Adrenal gland (tissue), 12 donors: ENCODE data around the gene NRAS. TPM values are rescaled to one million over a fixed set of nuclear protein-coding genes. Genes with fewer than 3 reads are reported as not detected.

Source experiments
- DNase-seq, 7 donors: peaks; one replicate each; pipeline ENCODE4 v3.0.0-alpha.2; 2019 to 2020
- H3K27ac ChIP-seq, 5 donors: fragments of 200-600 bp; sonication (generic) in 4 of 5; 1 replicate in 3 of 5; 2 replicates in 2 of 5; pipeline versions ENCODE4 v1.5.1 to v1.8.0; 2016 to 2020; ENCODE audit warnings: mild to moderate bottlenecking in 1 of 5
- H3K27me3 ChIP-seq: fragments of 200-600 bp; 2 replicates; pipeline ENCODE4 v1.8.0; 2021
- H3K36me3 ChIP-seq, 2 donors: fragments of 200-600 bp; replicated peaks in 1 of 2; 1 replicate in 1 of 2; 2 replicates in 1 of 2; pipeline versions ENCODE4 v1.5.1 to v1.8.0; 2018 to 2022
- H3K4me1 ChIP-seq, 2 donors: fragments of 200-600 bp; replicated peaks in 1 of 2; 1 replicate in 1 of 2; 2 replicates in 1 of 2; pipeline versions ENCODE4 v1.5.1 to v1.8.0; 2018 to 2021
- H3K4me3 ChIP-seq, 4 donors: fragments of 200-600 bp; sonication (generic) in 3 of 4; one replicate each; pipeline ENCODE4 v1.5.1; 2016 to 2018
- H3K9me3 ChIP-seq, 3 donors: fragments of 200-600 bp; sonication (generic) in 1 of 3; replicated peaks in 1 of 3; 1 replicate in 2 of 3; 2 replicates in 1 of 3; pipeline versions ENCODE4 v1.5.1 to v1.8.0; 2016 to 2021
- CTCF ChIP-seq, 6 experiments: fragments of 450-650 bp in 4 of 6; fragments of 200-600 bp in 2 of 6; sonication (generic) in 1 of 6; IDR thresholded peaks; 1 replicate in 5 of 6; 2 replicates in 1 of 6; pipeline versions ENCODE4 v1.5.1 to v1.8.0; 2016 to 2021; ENCODE audit warnings: antibody characterized with exemption in 6 of 6, mild to moderate bottlenecking in 2 of 6, moderate library complexity in 1 of 6
- POLR2A ChIP-seq, 2 donors: fragments of 450-650 bp; IDR thresholded peaks; one replicate each; pipeline ENCODE4 v1.6.1; 2017; ENCODE audit warnings: antibody characterized with exemption in 2 of 2, mild to moderate bottlenecking in 2 of 2, moderate library complexity in 1 of 2
- WGBS, 4 donors: extraction: QIAGEN DNeasy Blood & Tissue Kit in 2 of 4; methylation state at CpG; one replicate each; pipeline versions ENCODE4 v1.1.5 to v1.1.7; 2013 to 2017; 5-methylcytosine and 5-hydroxymethylcytosine counted together
- intact Hi-C, 2 donors: fragments of 100-400 bp; cut with DNase I; formaldehyde crosslinking; loops; one replicate each; pipeline versions ENCODE4 v1.14.1 to v1.15.0; 2022 to 2023
- polyA plus RNA-seq, 3 donors: library from polyadenylated mRNA; stranded (reverse); fragments of 200-250 nt in 2 of 3; fragments of 350-450 nt in 1 of 3; fragmentation: Illumina TruSeq in 1 of 3; extraction: RNeasy Lipid Tissue Mini Kit (QIAGEN cat#74804) in 1 of 3; gene quantifications; one replicate each; pipeline ENCODE4 v1.2.3, GENCODE V29; 2013 to 2014
- total RNA-seq, 9 donors: library from RNA; depleted of rRNA in 4 of 9; stranded (reverse); fragments of >200 nt in 4 of 9; fragments of 120-200 nt in 1 of 9; fragmentation: NEBNext Ultra II Directional in 1 of 9; extraction: Animal tissue kit (Norgen Biotek cat#: 25700) in 1 of 9; gene quantifications; one replicate each; pipeline versions ENCODE4 v1.1.0 to v1.2.4, GENCODE V29; 2013 to 2023
- donor health status: healthy with polysubstance abuse.
- donor health status: Bipolar disorder and iron deficiency.
- donor health status: DM: yes; HTN: yes; CAD: no.
- donor health status: DM: no; HTN: no; CAD: no.
- donor health status: DM: no; HTN: no; CAD: no.
- donor health status: DM: yes; HTN: yes; CAD: no.

The NRAS gene
- total and polyA plus RNA-seq, 12 donors = 5.8 to 46.6 (median 18.7) TPM

DNA sequence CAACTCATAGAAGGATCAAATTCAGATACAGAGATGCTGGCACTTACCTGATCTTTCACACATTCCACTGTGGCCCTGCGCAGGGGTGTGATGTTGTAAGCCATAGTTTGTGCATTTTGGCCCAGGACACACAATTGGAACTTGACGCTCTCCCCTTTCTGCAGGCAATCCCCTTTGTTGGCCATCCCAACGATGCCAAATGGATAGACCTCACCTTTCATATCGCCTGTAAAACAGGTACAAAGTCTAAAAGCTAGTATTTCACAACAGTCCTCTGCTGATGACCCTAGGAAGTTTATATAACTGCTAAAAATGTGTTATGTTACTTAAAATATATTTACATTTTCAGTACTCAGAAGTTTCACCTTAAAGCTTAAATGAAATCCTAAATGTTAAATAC, 3.9 kb upstream of the NRAS start:
- Histone ChIP-seq H3K27ac (no peak overlapping the region), H3K4me1 (peaks cover 4 to 6% of the 10 kb centered on the region in 2 donors), H3K9me3 (no peaks in the 10 kb centered on the region), H3K27me3 (no peaks in the 10 kb centered on the region), H3K4me3 (no peak overlapping the region), H3K36me3 (peaks cover 0 to 81% of the 10 kb centered on the region in 2 donors)
- TF ChIP-seq CTCF (IDR thresholded peaks at IDR 0.05) (no peak), POLR2A (IDR thresholded peaks at IDR 0.05) (no peak)
- WGBS, 4 donors = 92 to 95% (median 94%) methylated on average over 4 of the region's 4 CpGs
- intact Hi-C loops = no loop called here
- no peak for DNase-seq

GRCh38 chr1:114719424-114719787, 2.8 kb upstream of the NRAS start:
- Histone ChIP-seq H3K4me3 (no peak overlapping the region), H3K36me3 (peaks cover 0 to 70% of the 10 kb centered on the region in 2 donors), H3K27me3 (no peaks in the 10 kb centered on the region), H3K9me3 (no peaks in the 10 kb centered on the region), H3K4me1 (peaks cover 8 to 17% of the 10 kb centered on the region in 2 donors), H3K27ac (no peak overlapping the region)
- TF ChIP-seq CTCF (IDR thresholded peaks at IDR 0.05) (no peak), POLR2A (IDR thresholded peaks at IDR 0.05) (no peak)
- no peak for DNase-seq
- WGBS, 4 donors = 84 to 88% (median 87%) methylated on average over 3 of the region's 3 CpGs
- intact Hi-C loops = no loop called here

DNA sequence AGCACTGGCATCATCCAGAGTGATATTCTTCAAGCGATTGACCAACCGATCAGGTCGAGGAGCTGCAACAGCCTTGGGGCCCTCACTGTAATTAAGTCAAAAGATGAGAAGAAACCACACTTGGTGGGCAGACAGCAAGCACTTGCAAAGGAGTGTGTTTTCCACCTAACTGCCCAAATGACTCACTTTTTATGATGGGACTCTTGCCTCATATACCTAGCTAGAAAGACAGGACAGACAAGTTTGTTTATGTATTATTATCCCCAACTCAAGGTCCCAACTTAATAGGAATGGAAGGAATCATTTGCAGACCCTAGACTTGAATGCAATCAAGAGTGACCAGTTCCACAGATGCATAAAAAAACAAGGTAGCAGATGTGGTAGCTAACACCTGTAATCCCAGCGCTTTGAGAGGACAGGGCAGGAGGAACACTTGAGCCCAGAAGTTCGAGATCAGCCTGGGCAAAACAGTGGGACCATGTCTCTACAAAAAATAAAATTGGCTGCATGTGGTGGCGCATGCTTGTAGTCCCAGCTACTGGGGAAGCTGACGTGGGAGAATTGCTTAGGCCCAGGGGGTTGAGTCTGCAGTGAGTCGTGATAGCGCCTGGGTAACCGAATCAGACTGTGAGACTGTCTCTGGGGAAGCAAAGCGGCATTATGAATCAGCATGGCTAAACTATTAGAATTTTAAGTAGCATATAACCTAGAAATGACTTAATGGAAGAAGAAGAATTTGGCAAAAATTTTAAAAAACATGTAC, 2.3 kb upstream of the NRAS start:
- TF ChIP-seq POLR2A (IDR thresholded peaks at IDR 0.05) (no peak), CTCF (IDR thresholded peaks at IDR 0.05) (no peak)
- Histone ChIP-seq H3K27ac (no peak overlapping the region), H3K4me1 (peaks cover 8 to 17% of the 10 kb centered on the region in 2 donors), H3K27me3 (no peaks in the 10 kb centered on the region), H3K4me3 (no peak overlapping the region), H3K36me3 (peaks cover 0 to 64% of the 10 kb centered on the region in 2 donors), H3K9me3 (no peaks in the 10 kb centered on the region)
- no peak for DNase-seq
- 91 to 95% (median 92%) methylated on average over 11 of the region's 11 CpGs for whole genome bisulfite sequencing, 4 donors
- intact Hi-C loops = no loop called here

DNA sequence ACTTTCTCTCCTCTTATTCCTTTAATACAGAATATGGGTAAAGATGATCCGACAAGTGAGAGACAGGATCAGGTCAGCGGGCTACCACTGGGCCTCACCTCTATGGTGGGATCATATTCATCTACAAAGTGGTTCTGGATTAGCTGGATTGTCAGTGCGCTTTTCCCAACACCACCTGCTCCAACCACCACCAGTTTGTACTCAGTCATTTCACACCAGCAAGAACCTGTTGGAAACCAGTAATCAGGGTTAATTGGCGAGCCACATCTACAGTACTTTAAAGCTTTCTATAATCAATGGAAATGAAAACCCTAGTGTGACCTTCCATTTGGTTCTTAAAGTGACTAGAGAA, 643 bp downstream of the NRAS start:
- peak overlapping the region; percentile 72 to 96 (median 85) for H3K4me3 ChIP-seq

More for the DNA sequence above, 643 bp downstream of the NRAS start:
- no peaks in the 10 kb centered on the region for H3K9me3 ChIP-seq
- 32 to 37% (median 36%) methylated on average over 4 of the region's 4 CpGs for WGBS, 4 donors
- H3K27ac ChIP-seq = peak overlapping the region; percentile 62 to 95 (median 83)
- H3K4me1 ChIP-seq = peaks cover 8 to 17% of the 10 kb centered on the region in 2 donors
- H3K27me3 ChIP-seq = no peaks in the 10 kb centered on the region
- H3K36me3 ChIP-seq = peaks cover 0 to 52% of the 10 kb centered on the region in 2 donors
- TF ChIP-seq POLR2A (IDR thresholded peaks at IDR 0.05) = no peak
- no peak for TF ChIP-seq CTCF (IDR thresholded peaks at IDR 0.05)
- DNase-seq = no peak
- intact Hi-C loops = no loop called here
